ENCODE results near the gene ARHGAP22.

ARHGAP22 gene

GRCh38 chr10:48525113-48525512, 79.8 kb downstream of the ARHGAP22 start:
- H3K27ac Mint-ChIP-seq, result no peak overlapping the region
- H3K36me3 Mint-ChIP-seq (ENCODE audit: low read depth), result no peaks in the 10 kb centered on the region
- H3K4me3 Mint-ChIP-seq, result peak overlapping the region; percentile 61
- H3K9me3 Mint-ChIP-seq, result peaks cover 3% of the 10 kb centered on the region
- peaks cover 20% of the 10 kb centered on the region for H3K4me1 Mint-ChIP-seq
- no peak for DNase-seq
- TF ChIP-seq CTCF (IDR thresholded peaks at IDR 0.05), result no peak
- peaks cover 52% of the 10 kb centered on the region for H3K27me3 Mint-ChIP-seq (ENCODE audit: low read depth, poor library complexity)

- H3K27me3 Mint-ChIP-seq (ENCODE audit: low read depth, poor library complexity), result peaks cover 51% of the 10 kb centered on the region
- TF ChIP-seq CTCF (IDR thresholded peaks at IDR 0.05), result peak; percentile 57
- no peak overlapping the region for H3K27ac Mint-ChIP-seq
- DNase-seq, result peak; percentile 72
- peak overlapping the region; percentile 61 for H3K4me3 Mint-ChIP-seq
- no peaks in the 10 kb centered on the region for H3K36me3 Mint-ChIP-seq (ENCODE audit: low read depth)
- H3K4me1 Mint-ChIP-seq, result peaks cover 27% of the 10 kb centered on the region
- peaks cover 3% of the 10 kb centered on the region for H3K9me3 Mint-ChIP-seq
Observed at GRCh38 chr10:48523820-48524758, 80.8 kb downstream of the ARHGAP22 start.

GRCh38 chr10:48523212-48523819, 81.6 kb downstream of the ARHGAP22 start:
- DNase-seq, result peak; percentile 50
- Mint-ChIP-seq H3K27ac (no peak overlapping the region), H3K36me3 (ENCODE audit: low read depth) (no peaks in the 10 kb centered on the region), H3K27me3 (ENCODE audit: low read depth, poor library complexity) (peaks cover 51% of the 10 kb centered on the region), H3K4me1 (peaks cover 35% of the 10 kb centered on the region), H3K9me3 (no peaks in the 10 kb centered on the region), H3K4me3 (peak overlapping the region; percentile 82)
- TF ChIP-seq CTCF (IDR thresholded peaks at IDR 0.05), result no peak

GRCh38 chr10:48522011-48522765, 82.7 kb downstream of the ARHGAP22 start:
- H3K27ac Mint-ChIP-seq, result no peak overlapping the region
- no peak for TF ChIP-seq CTCF (IDR thresholded peaks at IDR 0.05)
- H3K4me1 Mint-ChIP-seq, result peaks cover 42% of the 10 kb centered on the region
- H3K27me3 Mint-ChIP-seq (ENCODE audit: low read depth, poor library complexity), result peaks cover 51% of the 10 kb centered on the region
- H3K9me3 Mint-ChIP-seq, result peaks cover 1% of the 10 kb centered on the region
- no peaks in the 10 kb centered on the region for H3K36me3 Mint-ChIP-seq (ENCODE audit: low read depth)
- no peak overlapping the region for H3K4me3 Mint-ChIP-seq
- no peak for DNase-seq

- H3K27ac Mint-ChIP-seq, result no peak overlapping the region
- peaks cover 43% of the 10 kb centered on the region for H3K27me3 Mint-ChIP-seq (ENCODE audit: low read depth, poor library complexity)
- H3K9me3 Mint-ChIP-seq, result peaks cover 11% of the 10 kb centered on the region
- no peak for TF ChIP-seq CTCF (IDR thresholded peaks at IDR 0.05)
- no peak for DNase-seq
- peaks cover 3% of the 10 kb centered on the region for H3K36me3 Mint-ChIP-seq (ENCODE audit: low read depth)
- no peak overlapping the region for H3K4me3 Mint-ChIP-seq
- peaks cover 31% of the 10 kb centered on the region for H3K4me1 Mint-ChIP-seq
Observed at GRCh38 chr10:48520594-48520993, 84.3 kb downstream of the ARHGAP22 start.
